Ectodermal cell (in vitro differentiated cells): Measurements from ENCODE around the gene SLC41A3.

Experiments used
- H3K27ac ChIP-seq: 2 replicates; pipeline ENCODE4 v1.7.0; 2013; ENCODE audit warnings: mild to moderate bottlenecking, low read depth, low read length; ENCODE audit not compliant: insufficient read depth, poor library complexity, severe bottlenecking
- H3K27me3 ChIP-seq: 2 replicates; pipeline ENCODE4 v1.7.0; 2013; ENCODE audit warnings: mild to moderate bottlenecking, low read length; ENCODE audit not compliant: insufficient read depth, control insufficient read depth, poor library complexity, severe bottlenecking
- H3K36me3 ChIP-seq: one replicate; pipeline ENCODE4 v1.7.0; 2013; ENCODE audit warnings: low read length; ENCODE audit not compliant: control insufficient read depth, insufficient read depth
- H3K4me1 ChIP-seq: one replicate; pipeline ENCODE4 v1.7.0; 2013; ENCODE audit warnings: low read length; ENCODE audit not compliant: control insufficient read depth, insufficient read depth
- H3K4me3 ChIP-seq: 2 replicates; pipeline ENCODE4 v1.7.0; 2013; ENCODE audit warnings: low read depth, low read length, control low read depth; ENCODE audit not compliant: insufficient read depth
- H3K9me3 ChIP-seq: 2 replicates; pipeline ENCODE4 v1.7.0; 2013; ENCODE audit warnings: mild to moderate bottlenecking, low read length, moderate library complexity; ENCODE audit not compliant: control insufficient read depth
- WGBS, 2 experiments: methylation state at CpG; one replicate each; pipeline ENCODE4 v1.1.7; 2013; ENCODE audit warnings: missing lambda C conversion rate in 2 of 2; 5-methylcytosine and 5-hydroxymethylcytosine counted together

SLC41A3 gene

DNA sequence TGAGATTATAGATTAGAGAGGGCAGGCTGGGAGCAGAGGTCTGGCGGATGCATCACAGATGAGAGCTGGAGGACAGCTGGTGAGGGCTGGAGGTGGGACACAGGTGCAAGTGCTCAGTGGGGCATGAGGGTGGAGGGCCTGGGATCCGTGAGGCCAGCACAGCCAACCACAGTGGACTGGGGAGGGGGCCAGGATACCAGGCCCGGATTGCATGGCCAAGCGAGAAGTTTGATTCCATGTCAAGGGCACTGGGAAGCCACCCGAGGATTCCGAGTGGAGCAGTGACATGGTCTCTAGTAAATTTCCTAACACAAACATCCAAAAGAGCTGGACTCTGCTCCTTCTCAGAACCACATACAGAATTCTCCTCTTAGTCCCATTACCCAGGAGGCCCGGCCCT lies 44.0 kb upstream of the SLC41A3 start:
- no peaks in the 10 kb centered on the region for H3K27me3 ChIP-seq
- 93 to 95% methylated on average over 7 of the region's 7 CpGs for WGBS, 2 experiments

DNA sequence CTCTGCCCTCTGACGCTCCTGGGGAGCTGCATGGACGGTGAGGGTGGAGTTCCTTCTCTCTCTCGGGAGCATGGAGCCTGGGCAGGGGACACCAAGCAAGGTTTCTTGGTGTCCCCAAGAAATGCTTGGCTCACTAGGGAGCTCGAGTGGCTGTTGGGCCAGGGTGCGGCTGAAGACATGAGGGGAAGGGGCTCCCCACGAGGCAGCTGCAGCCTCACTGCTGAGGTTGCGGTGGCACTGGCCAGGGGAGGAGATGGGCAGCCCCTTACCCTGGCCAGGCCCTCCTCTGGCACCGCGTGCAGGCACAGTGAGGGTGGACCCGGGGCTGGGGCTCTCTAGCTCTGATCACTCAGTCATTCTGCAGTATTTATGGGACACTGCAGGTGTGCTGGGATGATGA lies 43.5 kb upstream of the SLC41A3 start:
- peaks cover 10% of the 10 kb centered on the region for H3K4me1 ChIP-seq
- H3K36me3 ChIP-seq, result no peaks in the 10 kb centered on the region
- no peaks in the 10 kb centered on the region for H3K27me3 ChIP-seq
- WGBS, 2 experiments, result 94% methylated on average over 10 of the region's 10 CpGs
- H3K27ac ChIP-seq, result no peak overlapping the region
- no peaks in the 10 kb centered on the region for H3K9me3 ChIP-seq
- no peak overlapping the region for H3K4me3 ChIP-seq

More for the DNA sequence above, 44.0 kb upstream of the SLC41A3 start:
- H3K4me1 ChIP-seq, result peaks cover 10% of the 10 kb centered on the region
- no peaks in the 10 kb centered on the region for H3K9me3 ChIP-seq
- no peaks in the 10 kb centered on the region for H3K36me3 ChIP-seq
- no peak overlapping the region for H3K27ac ChIP-seq
- no peak overlapping the region for H3K4me3 ChIP-seq

DNA sequence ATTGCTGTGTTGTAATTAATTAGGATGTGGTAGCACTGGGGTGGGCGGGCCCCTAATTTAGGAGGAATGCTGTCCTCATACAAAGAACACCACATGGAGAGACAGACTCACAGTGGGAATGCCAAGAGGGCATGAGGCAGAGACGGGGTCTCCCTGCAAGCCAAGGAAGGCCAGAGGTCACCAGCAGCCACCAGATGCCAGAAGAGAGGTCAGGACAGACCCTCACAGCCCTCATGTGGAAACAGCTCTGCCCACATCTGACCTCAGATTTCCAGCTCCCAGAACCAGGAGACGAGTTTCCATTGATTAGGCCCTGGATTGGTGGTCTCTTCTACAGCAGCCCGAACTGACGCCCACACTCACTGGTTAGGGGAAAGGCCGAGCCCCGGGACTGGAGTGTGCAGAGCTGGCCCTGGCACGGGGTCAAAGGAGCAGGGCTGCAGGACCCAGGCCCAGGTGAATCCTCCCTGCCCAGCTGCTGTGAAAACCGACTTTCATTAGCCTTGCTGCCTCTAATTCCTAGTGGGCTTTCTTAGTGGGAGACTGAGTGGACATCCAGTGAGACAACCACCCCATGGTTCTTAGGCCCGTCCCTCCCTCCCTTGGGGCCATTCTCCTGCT lies 43.0 kb upstream of the SLC41A3 start:
- H3K27ac ChIP-seq, result no peak overlapping the region
- no peak overlapping the region for H3K4me3 ChIP-seq
- no peaks in the 10 kb centered on the region for H3K36me3 ChIP-seq
- H3K9me3 ChIP-seq, result no peaks in the 10 kb centered on the region
- no peaks in the 10 kb centered on the region for H3K27me3 ChIP-seq
- H3K4me1 ChIP-seq, result peaks cover 10% of the 10 kb centered on the region
- WGBS, 2 experiments, result 84 to 86% methylated on average over 10 of the region's 10 CpGs

GRCh38 chr3:126126286-126126685 lies 42.4 kb upstream of the SLC41A3 start:
- H3K27ac ChIP-seq, result no peak overlapping the region
- 85 to 90% methylated on average over 12 of the region's 12 CpGs for WGBS, 2 experiments
- H3K27me3 ChIP-seq, result no peaks in the 10 kb centered on the region

DNA sequence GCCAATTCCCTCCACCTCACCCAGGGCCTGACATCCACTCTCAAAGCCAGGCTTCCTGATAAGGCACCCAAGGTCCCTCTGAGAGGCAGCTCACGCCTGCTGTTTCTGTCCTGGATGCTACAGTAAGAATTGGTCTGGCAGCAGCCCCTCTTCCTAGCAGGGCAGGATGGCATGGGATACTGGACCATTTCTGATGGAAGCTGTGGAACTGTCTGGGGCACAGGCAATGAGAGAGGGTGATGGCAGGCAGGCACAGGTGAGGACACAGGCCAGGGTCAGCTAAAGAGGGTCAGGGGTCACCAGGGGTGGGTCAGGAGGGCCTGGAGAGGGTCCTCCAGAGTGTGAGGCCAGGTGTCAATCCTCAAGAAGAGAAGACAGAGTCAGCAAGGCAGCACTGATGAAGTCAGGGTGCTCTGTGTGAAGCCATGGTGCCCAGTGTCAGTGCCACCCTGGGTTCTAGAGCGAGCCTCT lies 41.9 kb upstream of the SLC41A3 start:
- H3K4me1 ChIP-seq, result peaks cover 10% of the 10 kb centered on the region
- 94% methylated on average over 2 of the region's 2 CpGs for WGBS, 2 experiments
- H3K4me3 ChIP-seq, result no peak overlapping the region
- no peak overlapping the region for H3K27ac ChIP-seq
- no peaks in the 10 kb centered on the region for H3K36me3 ChIP-seq
- no peaks in the 10 kb centered on the region for H3K9me3 ChIP-seq
- H3K27me3 ChIP-seq, result no peaks in the 10 kb centered on the region

More at GRCh38 chr3:126126286-126126685, 42.4 kb upstream of the SLC41A3 start:
- Histone ChIP-seq H3K4me1 (peaks cover 10% of the 10 kb centered on the region), H3K4me3 (no peak overlapping the region), H3K9me3 (no peaks in the 10 kb centered on the region), H3K36me3 (no peaks in the 10 kb centered on the region)

GRCh38 chr3:126125341-126125740 lies 41.4 kb upstream of the SLC41A3 start:
- Histone ChIP-seq H3K36me3 (no peaks in the 10 kb centered on the region), H3K27ac (no peak overlapping the region), H3K27me3 (no peaks in the 10 kb centered on the region), H3K9me3 (no peaks in the 10 kb centered on the region), H3K4me3 (no peak overlapping the region), H3K4me1 (peaks cover 10% of the 10 kb centered on the region)
- WGBS, 2 experiments, result 90 to 91% methylated on average over 5 of the region's 5 CpGs

GRCh38 chr3:126124896-126125295 lies 41.0 kb upstream of the SLC41A3 start:
- Histone ChIP-seq H3K4me3 (no peak overlapping the region), H3K27me3 (no peaks in the 10 kb centered on the region), H3K4me1 (peaks cover 10% of the 10 kb centered on the region), H3K27ac (no peak overlapping the region), H3K36me3 (no peaks in the 10 kb centered on the region), H3K9me3 (no peaks in the 10 kb centered on the region)
- 94 to 97% methylated on average over 9 of the region's 9 CpGs for WGBS, 2 experiments

DNA sequence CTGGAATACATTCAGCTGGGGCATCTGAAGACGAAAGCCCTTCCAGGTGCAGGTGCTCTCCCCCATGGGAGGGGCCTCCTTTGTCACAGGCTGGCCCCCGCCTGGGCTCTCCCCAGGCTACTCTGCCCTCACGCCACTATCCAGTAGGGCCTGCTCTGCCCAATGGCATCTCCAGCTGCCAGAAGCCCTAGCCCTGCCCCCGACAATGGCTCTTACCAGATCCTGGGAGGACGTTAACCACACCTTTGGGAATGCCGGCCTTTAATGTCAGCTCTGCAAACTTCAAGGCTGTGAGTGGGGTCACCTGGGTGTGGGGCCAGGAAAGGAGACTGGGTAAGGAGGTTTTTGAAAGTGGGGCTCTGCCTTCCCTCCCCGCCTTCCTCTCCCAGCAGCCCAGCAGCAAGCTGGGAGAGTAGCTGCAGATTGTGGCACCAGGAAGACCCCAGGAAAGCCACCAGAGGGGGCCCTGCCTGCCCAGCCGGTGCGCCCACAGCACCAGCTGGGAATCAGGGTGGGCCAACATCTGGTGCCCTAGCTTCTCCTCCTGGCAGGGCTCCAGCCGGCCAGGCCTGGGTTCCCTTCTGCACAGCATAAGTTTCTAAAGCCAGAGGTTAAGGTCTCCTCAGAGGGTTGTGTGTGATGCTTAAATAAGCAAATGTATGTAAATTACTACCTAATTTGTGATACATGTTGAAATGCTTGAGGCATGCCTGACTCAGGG lies 40.4 kb upstream of the SLC41A3 start:
- peaks cover 10% of the 10 kb centered on the region for H3K4me1 ChIP-seq
- no peaks in the 10 kb centered on the region for H3K27me3 ChIP-seq
- no peaks in the 10 kb centered on the region for H3K36me3 ChIP-seq
- H3K27ac ChIP-seq, result no peak overlapping the region
- no peak overlapping the region for H3K4me3 ChIP-seq
- WGBS, 2 experiments, result 57 to 60% methylated on average over 10 of the region's 10 CpGs
- H3K9me3 ChIP-seq, result no peaks in the 10 kb centered on the region

DNA sequence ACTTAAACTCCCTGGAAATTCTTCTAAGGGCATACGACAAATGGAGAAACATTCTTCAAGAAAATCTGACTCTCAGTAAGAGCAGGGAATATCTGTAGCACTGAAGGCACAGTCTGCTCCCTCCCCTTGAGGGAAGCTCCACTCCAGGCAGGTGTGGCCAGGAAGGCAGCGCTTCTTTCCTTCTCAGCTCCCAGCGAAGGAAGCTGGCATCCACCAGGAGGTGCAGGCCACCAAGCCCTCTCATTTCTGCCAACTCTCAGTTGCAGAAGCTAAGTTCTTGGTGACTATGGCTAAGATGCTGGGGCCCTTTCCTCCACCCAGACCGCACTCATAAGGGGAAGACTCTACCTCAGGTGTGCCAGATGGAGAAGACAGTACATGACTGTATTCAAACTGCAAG lies 37.7 kb upstream of the SLC41A3 start:
- Histone ChIP-seq H3K9me3 (no peaks in the 10 kb centered on the region), H3K36me3 (no peaks in the 10 kb centered on the region), H3K27ac (no peak overlapping the region), H3K4me3 (no peak overlapping the region), H3K4me1 (peaks cover 3% of the 10 kb centered on the region), H3K27me3 (no peaks in the 10 kb centered on the region)
- WGBS, 2 experiments, result 89 to 94% methylated on average over 4 of the region's 4 CpGs

GRCh38 chr3:126121074-126121473 lies 37.1 kb upstream of the SLC41A3 start:
- H3K27me3 ChIP-seq, result no peaks in the 10 kb centered on the region
- no peaks in the 10 kb centered on the region for H3K9me3 ChIP-seq
- H3K36me3 ChIP-seq, result no peaks in the 10 kb centered on the region
- no peak overlapping the region for H3K4me3 ChIP-seq
- no peak overlapping the region for H3K27ac ChIP-seq
- H3K4me1 ChIP-seq, result peaks cover 3% of the 10 kb centered on the region
- 93 to 95% methylated on average over 8 to 9 of the region's 9 CpGs for WGBS, 2 experiments
